Measurements from ENCODE around the gene CEP83. TPM values are rescaled to one million over a fixed set of nuclear protein-coding genes. Genes with fewer than 3 reads are reported as not detected.

Gene CEP83
- polyA plus RNA-seq, 1 of the 3 experiments (the other 2 are of a cell fraction): 2.5 TPM

DNA sequence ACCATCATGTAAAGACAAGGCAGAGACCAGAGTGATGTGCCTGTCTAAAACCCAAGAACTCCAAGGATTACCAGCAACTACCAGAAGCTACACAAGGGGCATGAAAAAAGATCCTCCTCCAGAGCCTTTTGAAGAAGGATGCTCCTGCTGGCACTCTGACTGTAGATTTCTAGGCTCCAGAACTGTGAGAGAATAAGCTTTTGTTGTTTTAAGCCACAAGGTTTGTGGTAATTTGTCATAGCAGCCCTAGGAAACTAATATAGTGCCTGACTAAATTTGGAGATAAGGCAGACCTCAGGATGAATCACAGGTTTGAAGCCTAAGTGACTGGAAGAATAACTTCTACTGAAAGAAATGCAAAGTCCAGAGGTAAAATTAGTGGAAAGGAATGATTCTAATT lies 132.9 kb downstream of the CEP83 start:
- H3K4me2 ChIP-seq: no peak overlapping the region
- CTCF ChIA-PET: interaction anchor here (1.2 kb wide), 1 partner anchor 19 kb away, joined by 3 read pairs; no protein-coding TSS in a partner anchor
- H3K4me3 ChIP-seq (ENCODE audit: low read depth in 2 of 2, low read length in 1 of 2): no peak overlapping the region
- DNase-seq: no peak
- no peaks in the 10 kb centered on the region for H4K20me1 ChIP-seq (ENCODE audit: insufficient read depth)
- POLR2A ChIA-PET: no interaction called here
- H3K9me2 ChIP-seq: no peaks in the 10 kb centered on the region
- H3F3A ChIP-seq (replicated peaks; ENCODE audit: insufficient read depth): peaks cover 18% of the 10 kb centered on the region
- TF ChIP-seq, protein P1, sequence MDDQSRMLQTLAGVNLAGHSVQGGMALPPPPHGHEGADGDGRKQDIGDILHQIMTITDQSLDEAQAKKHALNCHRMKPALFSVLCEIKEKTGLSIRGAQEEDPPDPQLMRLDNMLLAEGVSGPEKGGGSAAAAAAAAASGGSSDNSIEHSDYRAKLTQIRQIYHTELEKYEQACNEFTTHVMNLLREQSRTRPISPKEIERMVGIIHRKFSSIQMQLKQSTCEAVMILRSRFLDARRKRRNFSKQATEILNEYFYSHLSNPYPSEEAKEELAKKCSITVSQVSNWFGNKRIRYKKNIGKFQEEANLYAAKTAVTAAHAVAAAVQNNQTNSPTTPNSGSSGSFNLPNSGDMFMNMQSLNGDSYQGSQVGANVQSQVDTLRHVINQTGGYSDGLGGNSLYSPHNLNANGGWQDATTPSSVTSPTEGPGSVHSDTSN (IDR thresholded peaks at IDR 0.05): peak; percentile 79
- TF ChIP-seq, protein P2, sequence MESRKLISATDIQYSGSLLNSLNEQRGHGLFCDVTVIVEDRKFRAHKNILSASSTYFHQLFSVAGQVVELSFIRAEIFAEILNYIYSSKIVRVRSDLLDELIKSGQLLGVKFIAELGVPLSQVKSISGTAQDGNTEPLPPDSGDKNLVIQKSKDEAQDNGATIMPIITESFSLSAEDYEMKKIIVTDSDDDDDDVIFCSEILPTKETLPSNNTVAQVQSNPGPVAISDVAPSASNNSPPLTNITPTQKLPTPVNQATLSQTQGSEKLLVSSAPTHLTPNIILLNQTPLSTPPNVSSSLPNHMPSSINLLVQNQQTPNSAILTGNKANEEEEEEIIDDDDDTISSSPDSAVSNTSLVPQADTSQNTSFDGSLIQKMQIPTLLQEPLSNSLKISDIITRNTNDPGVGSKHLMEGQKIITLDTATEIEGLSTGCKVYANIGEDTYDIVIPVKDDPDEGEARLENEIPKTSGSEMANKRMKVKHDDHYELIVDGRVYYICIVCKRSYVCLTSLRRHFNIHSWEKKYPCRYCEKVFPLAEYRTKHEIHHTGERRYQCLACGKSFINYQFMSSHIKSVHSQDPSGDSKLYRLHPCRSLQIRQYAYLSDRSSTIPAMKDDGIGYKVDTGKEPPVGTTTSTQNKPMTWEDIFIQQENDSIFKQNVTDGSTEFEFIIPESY (IDR thresholded peaks at IDR 0.05; ENCODE audit: borderline replicate concordance, low read depth): no peak
- TF ChIP-seq TCF12 (IDR thresholded peaks at IDR 0.05) (peak; percentile 83), EP300 (IDR thresholded peaks at IDR 0.05; ENCODE audit: borderline replicate concordance in 1 of 2, low read depth in 1 of 2, low read length in 1 of 2) (peak in 1 of 2 experiments; percentile 29; a peak in 1 of 4 replicates), FOSL2 (IDR thresholded peaks at IDR 0.05; ENCODE audit: borderline replicate concordance, low read depth) (peak; percentile 57), NRF1 (IDR thresholded peaks at IDR 0.05; ENCODE audit: low read depth, low read length) (no peak), NFIC (IDR thresholded peaks at IDR 0.05; ENCODE audit: borderline replicate concordance) (peak; percentile 29; the same call in 1 of the 2 replicates), JUND (IDR thresholded peaks at IDR 0.05) (peak; percentile 73), TAF1 (IDR thresholded peaks at IDR 0.05; ENCODE audit: borderline replicate concordance, low read depth, low read length) (no peak)
- peak overlapping the region in 1 of 2 experiments; percentile 17; a peak in 1 of 4 replicates for H3K27ac ChIP-seq (ENCODE audit: low read depth in 2 of 2, low read length in 1 of 2)
- H3K36me3 ChIP-seq (replicated peaks in 1 of 2; ENCODE audit: control insufficient read depth in 1 of 2, insufficient read depth in 2 of 2, low read length in 1 of 2): peaks cover 11 to 18% of the 10 kb centered on the region in 2 experiments
- no peaks in the 10 kb centered on the region for H3K79me2 ChIP-seq (ENCODE audit: insufficient read depth)
- no peaks in the 10 kb centered on the region for H3K27me3 ChIP-seq (ENCODE audit: insufficient read depth)
- H3K9me3 ChIP-seq: no peaks in the 10 kb centered on the region
- H3K4me1 ChIP-seq (ENCODE audit: control insufficient read depth in 1 of 2, insufficient read depth in 2 of 2, low read depth in 1 of 2, low read length in 1 of 2): no peaks in the 10 kb centered on the region
- H2AFZ ChIP-seq (ENCODE audit: low read depth): no peak overlapping the region
- no peak overlapping the region for H3K9ac ChIP-seq

DNA sequence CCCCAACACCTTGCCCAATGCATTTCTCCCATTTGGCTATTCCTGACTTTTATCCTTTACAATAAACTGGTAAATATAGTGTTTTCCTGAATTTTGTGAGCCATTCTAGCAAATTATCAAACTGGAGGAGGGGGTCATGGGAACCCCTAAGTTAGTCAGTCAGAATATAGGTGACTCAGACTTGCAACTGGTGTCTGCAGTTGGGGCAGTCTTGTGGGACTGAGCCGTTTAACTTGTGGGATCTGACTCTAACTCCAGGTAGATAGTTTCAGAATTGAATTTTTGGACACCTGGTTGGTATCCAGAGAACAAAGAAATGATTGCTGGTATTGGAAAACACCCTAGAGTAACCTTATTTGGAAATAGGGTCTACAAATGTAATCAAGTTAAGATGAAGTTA lies 133.4 kb downstream of the CEP83 start:
- Histone ChIP-seq H3K4me2 (no peak overlapping the region), H3K27me3 (ENCODE audit: insufficient read depth) (no peaks in the 10 kb centered on the region), H4K20me1 (ENCODE audit: insufficient read depth) (no peaks in the 10 kb centered on the region), H2AFZ (ENCODE audit: low read depth) (no peak overlapping the region), H3K36me3 (replicated peaks in 1 of 2; ENCODE audit: control insufficient read depth in 1 of 2, insufficient read depth in 2 of 2, low read length in 1 of 2) (peaks cover 11 to 15% of the 10 kb centered on the region in 2 experiments), H3K9ac (no peak overlapping the region), H3K27ac (ENCODE audit: low read depth in 2 of 2, low read length in 1 of 2) (peak overlapping the region in 1 of 2 experiments; percentile 17; a peak in 1 of 4 replicates), H3K4me1 (ENCODE audit: control insufficient read depth in 1 of 2, insufficient read depth in 2 of 2, low read depth in 1 of 2, low read length in 1 of 2) (no peaks in the 10 kb centered on the region), H3K9me2 (no peaks in the 10 kb centered on the region), H3K9me3 (no peaks in the 10 kb centered on the region), H3K79me2 (ENCODE audit: insufficient read depth) (no peaks in the 10 kb centered on the region), H3F3A (replicated peaks; ENCODE audit: insufficient read depth) (peaks cover 18% of the 10 kb centered on the region), H3K4me3 (ENCODE audit: low read depth in 2 of 2, low read length in 1 of 2) (no peak overlapping the region)
- ChIA-PET CTCF (no interaction called here), POLR2A (no interaction called here)
- no peak for TF ChIP-seq RXRA (IDR thresholded peaks at IDR 0.05; ENCODE audit: borderline replicate concordance, low read depth)
- TF ChIP-seq, protein P3, sequence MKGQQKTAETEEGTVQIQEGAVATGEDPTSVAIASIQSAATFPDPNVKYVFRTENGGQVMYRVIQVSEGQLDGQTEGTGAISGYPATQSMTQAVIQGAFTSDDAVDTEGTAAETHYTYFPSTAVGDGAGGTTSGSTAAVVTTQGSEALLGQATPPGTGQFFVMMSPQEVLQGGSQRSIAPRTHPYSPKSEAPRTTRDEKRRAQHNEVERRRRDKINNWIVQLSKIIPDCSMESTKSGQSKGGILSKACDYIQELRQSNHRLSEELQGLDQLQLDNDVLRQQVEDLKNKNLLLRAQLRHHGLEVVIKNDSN (IDR thresholded peaks at IDR 0.05; ENCODE audit: borderline replicate concordance, low read depth): no peak
- TF ChIP-seq YY1 (IDR thresholded peaks at IDR 0.05; ENCODE audit: low read depth): no peak
- no peak for DNase-seq
- WGBS (ENCODE audit: low lambda C conversion rate): 100% methylated on average over 1 of the region's 1 CpG

Measured in SK-N-SH (cell line).